Bronchial epithelial cell (primary cell): Measurements from ENCODE around the gene SLX9. TPM values are rescaled to one million over a fixed set of nuclear protein-coding genes. Genes with fewer than 3 reads are reported as not detected.

ENCODE experiments used
- DNase-seq: peaks from one replicate; pipeline ENCODE4 v3.0.0-alpha.2; 2010; ENCODE audit warnings: low read depth
- FAIRE-seq: peaks from 2 replicates; lab custom pipeline; 2011; peaks lifted over from hg19 to GRCh38; lab: Jason Lieb, UNC
- H3K27me3 ChIP-seq: 2 replicates; pipeline ENCODE4 v1.5.1; 2011; ENCODE audit warnings: low read length; ENCODE audit not compliant: control insufficient read depth, insufficient read depth
- H3K36me3 ChIP-seq: 2 replicates; pipeline ENCODE4 v1.5.1; 2011; ENCODE audit warnings: low read length; ENCODE audit not compliant: control insufficient read depth, insufficient read depth
- H3K4me3 ChIP-seq: 2 replicates; pipeline ENCODE4 v1.5.1; 2011; ENCODE audit warnings: mild to moderate bottlenecking, low read depth, low read length, control low read depth
- CTCF ChIP-seq: IDR thresholded peaks from 2 replicates; pipeline ENCODE4 v1.5.1; 2011; ENCODE audit warnings: mild to moderate bottlenecking, moderate library complexity, low read length, control low read depth, inconsistent platforms; ENCODE audit not compliant: insufficient read depth, severe bottlenecking
- total RNA-seq: library from RNA; depleted of rRNA; stranded (reverse); fragments of >200 nt; gene quantifications from 2 replicates; pipeline ENCODE4 v1.2.1, GENCODE V29; 2014

The SLX9 gene
- total RNA-seq, 1 donor from 2014 or later = 34.0 TPM

- H3K4me3 ChIP-seq = no peak overlapping the region
- DNase-seq = no peak
- TF ChIP-seq CTCF = no peak
- H3K36me3 ChIP-seq = no peaks in the 10 kb centered on the region
- no peak for FAIRE-seq
- no peaks in the 10 kb centered on the region for H3K27me3 ChIP-seq
These were observed 9.9 kb upstream of the SLX9 start for GRCh38 chr21:44929799-44930542.

GRCh38 chr21:44930543-44930981 is 9.3 kb upstream of the SLX9 start:
- FAIRE-seq (no peak), DNase-seq (no peak)
- Histone ChIP-seq H3K4me3 (no peak overlapping the region), H3K27me3 (no peaks in the 10 kb centered on the region), H3K36me3 (no peaks in the 10 kb centered on the region)
- no peak for TF ChIP-seq CTCF

- TF ChIP-seq CTCF = no peak
- no peak for FAIRE-seq
- no peak for DNase-seq
- Histone ChIP-seq H3K36me3 (no peaks in the 10 kb centered on the region), H3K4me3 (no peak overlapping the region), H3K27me3 (no peaks in the 10 kb centered on the region)
These were observed 8.7 kb upstream of the SLX9 start for GRCh38 chr21:44931137-44931500.

DNA sequence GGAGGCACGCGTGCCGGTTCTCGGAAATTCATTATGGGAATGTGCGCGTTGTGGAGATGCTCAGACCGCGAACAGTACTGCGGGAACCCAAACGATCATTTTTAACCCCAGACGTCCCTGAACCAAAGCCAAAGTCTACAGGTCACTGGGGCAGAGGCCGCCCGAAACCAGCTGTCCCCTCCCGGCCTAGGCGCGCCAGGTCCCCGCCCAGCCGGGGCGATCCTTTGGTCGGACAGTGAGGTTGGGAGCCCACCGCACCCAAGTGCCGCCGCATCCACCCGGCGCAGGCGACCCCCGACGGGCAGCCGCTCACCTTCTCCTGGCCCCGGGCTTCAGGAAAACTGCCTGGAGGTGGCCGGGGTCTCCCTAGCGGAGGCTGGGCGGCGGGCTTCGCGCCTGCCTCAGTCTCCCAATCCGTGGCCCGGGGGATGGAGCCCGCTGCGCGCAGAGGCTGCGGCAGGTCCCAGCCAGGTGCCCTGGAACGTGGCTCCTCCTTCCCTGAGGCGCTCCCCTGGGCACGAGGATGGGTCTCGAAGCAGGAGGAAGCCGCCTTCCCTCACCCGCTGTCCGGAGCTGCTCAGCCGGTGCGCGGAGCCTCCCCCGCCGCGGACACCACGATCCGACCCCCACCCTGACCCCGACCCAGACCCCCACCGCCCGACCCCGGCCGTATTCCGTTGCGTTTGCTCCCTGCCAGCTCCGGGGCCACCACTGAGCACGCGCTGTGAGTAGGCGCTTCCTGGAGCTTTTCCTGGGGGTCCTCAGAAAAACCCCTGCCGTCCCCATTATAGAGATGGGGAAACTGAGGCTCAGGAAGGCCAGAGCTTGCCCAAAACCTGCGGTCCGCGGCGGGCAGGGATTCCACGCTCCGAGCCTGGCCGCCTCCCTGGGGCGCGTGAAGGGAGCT is 8.1 kb upstream of the SLX9 start:
- FAIRE-seq (no peak), DNase-seq (no peak)
- Histone ChIP-seq H3K4me3 (peak overlapping the region; percentile 31), H3K36me3 (no peaks in the 10 kb centered on the region), H3K27me3 (no peaks in the 10 kb centered on the region)
- TF ChIP-seq CTCF = no peak

DNA sequence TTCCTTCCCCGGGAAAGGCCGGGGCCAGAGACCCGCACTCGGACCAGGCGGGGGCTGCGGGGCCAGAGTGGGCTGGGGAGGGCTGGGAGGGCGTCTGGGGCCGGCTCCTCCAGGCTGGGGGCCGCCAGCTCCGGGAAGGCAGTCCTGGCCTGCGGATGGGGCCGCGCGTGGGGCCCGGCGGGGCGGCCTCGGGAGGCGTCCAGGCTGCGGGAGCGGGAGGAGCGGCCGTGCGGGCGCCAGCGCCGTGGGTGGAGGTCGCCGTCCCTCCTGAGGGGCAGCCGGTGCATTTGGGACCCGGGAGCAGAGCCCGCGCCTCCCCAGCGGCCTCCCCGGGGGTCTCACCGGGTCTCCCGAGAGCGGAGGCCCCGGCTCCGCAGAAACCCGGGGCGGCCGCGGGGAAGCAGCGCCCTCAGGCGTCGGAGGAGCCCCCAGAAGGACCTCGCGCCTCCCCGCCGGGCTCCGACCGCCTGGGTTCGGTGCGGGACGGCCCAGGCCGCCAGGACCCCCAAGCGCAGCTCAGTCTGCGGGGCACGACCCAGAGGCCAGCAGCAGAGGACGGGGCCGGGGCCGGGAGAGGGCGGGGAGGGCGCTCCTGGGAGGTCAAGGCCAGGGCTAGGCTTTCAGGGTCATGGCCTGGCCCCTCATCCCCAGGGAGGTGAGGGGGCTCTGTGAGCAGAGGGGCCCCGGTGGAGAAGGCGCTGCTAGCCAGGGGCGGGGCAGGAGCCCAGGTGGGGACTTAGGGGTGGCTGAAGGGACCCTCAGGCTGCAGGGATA is 7.2 kb upstream of the SLX9 start:
- FAIRE-seq = no peak
- TF ChIP-seq CTCF = peak; percentile 61
- H3K27me3 ChIP-seq = no peaks in the 10 kb centered on the region

More for the DNA sequence above, 7.2 kb upstream of the SLX9 start:
- H3K36me3 ChIP-seq = no peaks in the 10 kb centered on the region
- no peak for DNase-seq
- H3K4me3 ChIP-seq = peak overlapping the region; percentile 31
